AG08395 (cell line): ENCODE results near the gene EN2.
"Not testable (repeated sequence)": the region's sequence is repeated elsewhere in the genome, so short reads cannot be mapped to it uniquely, and the experiment has no call there.

Experiments used
- DNase-seq: peaks from one replicate; pipeline ENCODE4 v3.0.0; 2012; ENCODE audit warnings: mixed read lengths, low spot score

The EN2 gene

DNA sequence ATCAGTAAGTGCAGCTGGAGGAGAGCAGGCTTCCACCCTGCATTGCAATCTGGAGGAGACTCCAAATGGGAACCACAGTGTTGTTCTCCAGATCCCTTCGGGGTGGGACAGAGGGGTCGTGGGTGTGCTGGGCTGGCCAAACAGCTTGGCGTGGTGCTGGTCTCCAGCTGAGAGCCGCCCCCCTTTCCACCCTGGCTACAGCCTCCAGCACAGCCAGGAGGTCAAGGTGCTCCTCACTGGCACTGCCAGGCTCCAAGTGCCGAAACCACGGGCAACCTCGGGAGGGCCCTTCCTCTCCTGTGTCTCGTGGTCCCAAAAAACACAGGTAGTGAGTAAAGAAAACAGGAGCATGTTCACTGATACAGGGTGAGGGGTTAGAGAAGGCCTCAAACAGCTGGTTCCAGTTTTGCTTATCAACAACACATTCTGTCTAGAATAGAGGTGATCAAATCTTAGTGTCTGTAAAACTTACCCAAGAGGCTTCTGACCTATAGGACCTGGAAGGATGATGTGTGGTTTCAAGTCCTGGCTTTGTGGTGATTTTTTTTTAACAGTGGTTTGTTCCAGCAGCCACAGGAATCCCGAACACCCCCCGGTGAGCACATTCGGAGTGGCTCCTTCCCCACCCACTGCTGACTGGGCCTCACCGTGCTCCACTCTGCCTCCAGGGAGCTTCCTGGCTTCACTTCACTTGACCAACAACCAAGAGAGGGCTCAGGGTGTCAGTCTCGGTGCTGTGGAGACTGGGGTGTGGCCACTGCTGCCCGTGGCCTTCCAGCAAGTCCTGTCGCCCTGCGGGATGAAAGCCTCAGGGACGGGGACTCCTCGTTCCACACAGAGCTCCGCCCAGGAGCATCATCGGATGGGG lies 31.2 kb upstream of the EN2 start:
- no peak for DNase-seq

DNA sequence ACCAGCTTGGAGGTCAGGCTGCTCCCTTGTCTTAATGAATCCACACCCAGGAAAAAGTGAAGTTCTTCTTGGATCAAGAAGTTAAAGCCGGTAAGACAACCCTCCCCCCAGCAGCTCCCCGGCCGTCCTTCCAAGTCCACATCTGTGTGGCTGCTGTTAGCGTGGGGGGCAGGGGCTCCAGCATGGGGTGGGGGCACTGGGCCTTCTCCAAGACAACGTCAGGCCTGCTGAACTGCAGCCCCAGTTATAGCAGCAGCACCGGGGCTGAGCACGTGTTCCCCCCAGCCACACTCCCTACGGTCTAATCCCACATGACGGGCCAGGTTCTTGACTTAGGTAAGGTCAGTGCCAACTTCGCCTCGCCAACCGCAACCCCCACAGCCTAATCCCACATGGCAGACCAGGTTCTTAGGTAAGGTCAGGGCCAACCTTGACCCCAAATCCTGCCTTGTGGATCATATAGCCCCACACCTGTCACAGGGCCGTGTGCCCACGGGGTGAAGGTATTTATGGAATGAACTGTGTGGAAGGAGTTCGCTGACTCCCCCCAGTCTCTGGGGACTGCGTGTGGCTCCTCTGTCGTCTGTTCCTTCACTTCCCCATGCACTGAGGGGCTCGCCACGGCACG lies 30.4 kb upstream of the EN2 start:
- DNase-seq = no peak

DNA sequence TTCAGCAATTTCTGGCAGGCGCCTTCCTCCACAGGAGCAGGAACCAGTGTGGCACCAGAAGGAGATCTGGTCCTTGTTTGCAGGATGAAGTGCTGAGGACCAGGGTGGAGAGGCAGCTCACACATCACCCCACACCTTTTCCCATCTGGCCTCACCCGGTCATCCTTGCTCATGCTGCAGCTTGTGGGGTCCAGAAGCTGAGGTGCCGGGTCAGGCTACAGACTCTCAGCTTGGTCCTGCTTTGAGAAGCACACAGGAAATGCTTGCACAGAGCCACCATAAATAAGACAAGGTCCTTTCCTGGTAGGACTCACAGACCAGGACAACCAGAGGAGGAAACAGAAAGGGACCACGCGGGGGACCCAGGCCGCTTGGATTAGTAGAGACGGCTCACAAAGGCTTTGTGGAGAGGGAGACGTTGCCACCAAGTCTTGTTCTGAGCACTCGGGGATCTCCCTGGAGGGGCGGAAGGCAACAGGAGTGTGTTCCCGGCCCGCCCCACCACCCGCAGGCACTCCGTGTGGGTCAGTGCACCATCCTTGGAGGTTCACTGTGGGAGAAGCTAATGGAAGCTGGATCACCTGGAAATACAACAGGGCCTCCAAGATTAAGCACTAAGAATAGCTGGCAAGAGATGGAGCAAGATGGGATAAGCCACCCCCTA lies 29.6 kb upstream of the EN2 start:
- DNase-seq = no peak

DNA sequence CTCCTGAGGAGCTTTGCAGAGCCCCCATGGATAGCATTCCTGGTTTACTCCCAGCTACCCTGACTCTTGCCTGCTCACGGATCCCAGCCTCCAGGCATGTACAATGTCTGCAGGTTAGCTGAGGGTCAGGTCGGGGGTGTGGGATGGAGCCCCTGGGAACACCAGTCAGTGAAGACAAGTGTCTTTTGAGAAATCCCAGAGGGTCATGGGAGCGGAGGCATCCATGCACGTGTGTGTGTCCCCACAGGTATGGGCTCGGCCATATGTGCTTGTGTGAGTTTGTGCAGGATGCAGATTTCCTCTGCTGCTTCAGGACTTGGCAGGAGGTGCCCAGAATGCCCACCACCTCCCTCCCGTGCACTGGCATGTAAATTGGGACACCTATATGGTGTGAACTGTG lies 28.3 kb upstream of the EN2 start:
- DNase-seq = no peak

DNA sequence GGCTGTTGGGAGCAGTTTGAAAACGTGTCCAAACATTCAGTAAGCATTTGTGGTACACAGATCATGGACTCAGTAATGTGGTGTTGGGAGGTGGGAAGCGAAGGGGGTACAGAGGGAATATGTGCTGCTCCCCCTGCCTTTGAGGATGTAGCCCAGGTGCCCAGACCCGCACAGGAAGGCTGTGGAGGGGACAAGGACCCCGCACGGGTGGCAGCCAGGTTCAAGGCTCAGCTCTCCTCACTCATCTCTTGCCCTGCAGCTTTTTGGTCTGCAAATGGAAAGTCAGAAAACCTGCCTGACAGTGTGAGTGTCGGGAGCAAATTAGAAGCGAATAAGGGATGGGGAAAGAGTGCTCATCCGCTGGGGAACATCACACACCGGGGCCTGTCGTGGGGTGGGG lies 27.3 kb upstream of the EN2 start:
- no peak for DNase-seq

DNA sequence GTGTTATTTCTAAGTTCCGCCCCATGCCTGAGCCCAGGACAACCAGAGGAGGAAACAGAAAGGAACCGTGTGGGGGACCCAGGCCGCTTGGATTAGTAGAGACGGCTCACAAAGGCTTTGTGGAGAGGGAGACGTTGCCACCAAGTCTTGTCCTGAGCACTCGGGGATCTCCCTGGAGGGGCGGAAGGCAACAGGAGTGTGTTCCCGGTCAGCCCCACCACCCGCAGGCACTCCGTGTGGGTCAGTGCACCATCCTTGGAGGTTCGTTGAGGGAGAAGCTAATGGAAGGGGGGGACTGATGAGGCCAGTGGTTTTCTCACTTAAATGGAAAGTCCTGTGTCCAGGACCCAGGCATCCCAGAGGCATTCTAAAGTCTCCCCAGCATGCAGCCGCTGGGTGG lies 26.7 kb upstream of the EN2 start:
- DNase-seq = no peak

DNA sequence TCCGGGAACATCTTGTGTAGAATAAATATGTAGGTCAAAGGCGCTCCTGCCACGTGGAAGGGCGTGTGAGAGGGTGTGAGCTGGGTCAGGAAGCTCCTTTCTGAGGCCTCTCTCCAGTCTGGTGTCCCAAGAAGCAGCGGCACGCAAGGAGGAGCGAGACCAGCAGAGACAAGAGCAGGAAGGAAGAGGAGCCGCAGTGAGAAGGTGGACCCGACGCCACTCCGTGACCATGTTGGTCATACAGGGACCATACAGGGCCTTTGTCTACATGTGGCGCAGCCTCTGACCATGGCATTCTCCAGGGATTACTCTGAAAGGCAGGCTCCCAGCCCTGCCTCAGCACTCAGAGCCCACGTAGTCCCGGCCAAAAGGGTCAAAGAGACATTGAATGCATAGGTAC lies 26.2 kb upstream of the EN2 start:
- DNase-seq = no peak

DNA sequence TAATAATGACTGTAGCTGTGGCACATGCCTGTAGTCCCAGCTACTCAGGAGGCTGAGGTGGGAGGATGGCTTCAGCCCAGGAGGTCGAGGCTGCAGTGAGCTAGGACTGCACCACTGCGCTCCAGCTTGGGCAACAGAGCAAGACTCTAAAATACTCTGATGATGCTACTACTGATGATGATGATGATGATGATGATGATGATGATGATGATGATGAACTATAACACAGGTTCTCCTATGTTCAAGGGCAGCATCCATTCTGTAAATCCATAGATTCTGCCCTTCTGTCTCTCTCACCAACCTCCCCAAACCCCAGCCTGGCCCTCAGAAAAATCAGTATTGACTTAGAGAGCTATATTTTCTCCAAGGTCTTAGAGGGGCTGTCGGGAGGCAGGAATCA lies 22.8 kb upstream of the EN2 start:
- DNase-seq = no peak

DNA sequence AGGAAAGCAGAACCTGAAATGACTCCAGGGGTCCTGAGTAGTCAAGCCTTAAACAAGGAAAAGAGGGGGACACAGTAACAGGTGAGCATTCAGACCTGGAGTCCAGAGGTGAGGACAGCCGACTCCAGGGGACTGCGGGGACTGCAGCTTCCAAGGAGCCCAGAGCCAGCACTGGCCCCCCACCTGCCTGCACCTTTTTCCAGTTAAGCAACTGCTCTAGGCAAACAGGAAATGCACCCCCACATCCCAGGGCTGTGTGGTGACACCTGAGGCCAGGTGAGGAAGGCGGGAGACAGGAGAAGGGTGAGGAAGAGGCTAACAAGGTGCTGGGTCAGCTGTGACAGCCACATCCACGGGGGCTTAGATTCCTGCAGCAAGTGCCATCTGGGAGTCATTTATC lies 20.1 kb upstream of the EN2 start:
- no peak for DNase-seq

DNA sequence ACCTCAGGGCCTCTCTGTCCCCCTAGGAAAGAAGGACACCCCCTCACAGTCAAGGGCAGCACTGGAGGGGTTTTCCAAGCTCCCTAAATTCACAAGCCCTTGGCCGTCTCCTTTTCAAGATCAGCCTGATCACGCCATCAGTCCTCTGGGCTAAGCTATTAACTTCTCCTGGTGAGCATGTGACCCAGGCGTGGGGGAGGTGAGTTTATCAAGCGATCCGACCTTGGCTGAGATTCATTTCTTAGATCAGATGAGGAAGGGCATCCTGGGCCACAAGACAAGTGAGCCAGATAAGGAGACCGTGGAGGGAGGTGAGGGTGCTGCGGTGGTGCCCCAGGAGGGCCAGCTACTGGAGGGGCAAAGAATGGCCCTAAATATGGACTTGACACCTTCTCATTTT lies 19.2 kb upstream of the EN2 start:
- DNase-seq = no peak

DNA sequence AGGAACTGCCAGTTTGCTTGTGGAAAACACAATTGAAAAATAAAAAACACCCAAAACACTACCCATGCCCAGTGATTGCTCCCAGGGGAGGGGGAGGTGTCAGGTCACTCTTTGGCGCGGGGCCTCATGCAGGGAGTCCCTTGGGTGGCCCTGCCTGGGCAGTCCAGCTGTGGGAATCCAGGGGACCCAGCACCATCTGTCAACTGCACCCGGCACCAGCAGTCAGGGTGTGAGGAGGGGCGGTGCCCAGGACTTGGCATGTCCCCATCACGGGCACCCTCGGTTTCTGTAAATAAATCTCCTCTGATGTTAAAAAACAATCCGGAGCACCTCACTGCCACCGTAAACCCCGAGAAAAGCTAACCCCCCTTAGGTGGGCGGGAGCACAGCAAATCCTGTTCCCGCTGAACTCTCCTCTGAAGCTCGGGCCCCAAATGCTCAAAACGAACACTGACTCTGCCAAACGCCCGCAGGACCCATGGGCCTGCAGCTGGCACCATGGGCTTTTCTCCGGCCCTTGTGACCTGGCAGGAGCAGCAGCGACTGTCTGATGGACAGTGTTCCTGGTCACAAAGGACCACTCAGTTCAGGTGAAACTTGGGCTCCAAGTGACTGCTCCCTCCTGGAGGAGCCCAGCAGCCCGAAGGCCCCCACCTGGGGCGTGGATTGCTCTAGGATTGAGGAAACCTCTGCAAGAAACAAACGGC lies 18.5 kb upstream of the EN2 start:
- no peak for DNase-seq

DNA sequence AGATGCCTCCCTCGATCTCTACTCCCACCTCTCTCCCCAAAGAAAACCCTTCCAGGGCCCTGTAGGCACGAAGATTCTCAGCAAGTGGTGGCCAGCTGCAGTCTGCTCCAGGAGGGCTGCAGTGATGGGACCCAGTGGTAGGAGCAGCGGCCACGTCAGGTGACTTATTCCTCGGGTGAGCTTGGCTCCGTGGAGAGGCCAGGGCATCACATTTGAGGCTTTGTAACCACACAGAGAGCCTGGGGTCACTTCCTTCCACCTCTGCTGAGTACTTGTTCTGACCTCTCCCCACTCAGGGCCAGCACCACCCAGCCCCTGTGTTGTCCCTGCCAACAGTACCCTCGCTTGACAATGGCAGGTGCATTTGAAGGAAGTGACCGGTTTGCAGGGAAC lies 17.9 kb upstream of the EN2 start:
- DNase-seq = no peak

DNA sequence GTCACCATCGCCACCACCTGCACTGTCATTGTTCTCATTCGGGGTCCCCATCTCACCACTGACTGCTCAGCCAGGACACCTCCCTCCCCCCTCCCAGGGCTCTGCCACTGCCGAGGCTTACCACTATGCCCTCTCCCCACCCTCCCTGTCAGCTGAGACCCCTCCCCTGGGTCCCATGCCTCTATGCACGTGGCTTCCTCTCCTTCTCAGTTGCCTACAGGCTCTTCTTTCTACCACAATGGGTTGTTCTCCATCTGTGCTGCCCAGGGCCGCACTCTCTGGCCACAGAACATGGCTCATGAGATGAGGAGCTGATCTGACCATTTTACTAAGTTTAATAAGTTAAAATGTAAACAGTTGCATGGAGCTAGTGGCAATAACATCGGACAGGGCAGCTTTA lies 16.1 kb upstream of the EN2 start:
- no peak for DNase-seq

DNA sequence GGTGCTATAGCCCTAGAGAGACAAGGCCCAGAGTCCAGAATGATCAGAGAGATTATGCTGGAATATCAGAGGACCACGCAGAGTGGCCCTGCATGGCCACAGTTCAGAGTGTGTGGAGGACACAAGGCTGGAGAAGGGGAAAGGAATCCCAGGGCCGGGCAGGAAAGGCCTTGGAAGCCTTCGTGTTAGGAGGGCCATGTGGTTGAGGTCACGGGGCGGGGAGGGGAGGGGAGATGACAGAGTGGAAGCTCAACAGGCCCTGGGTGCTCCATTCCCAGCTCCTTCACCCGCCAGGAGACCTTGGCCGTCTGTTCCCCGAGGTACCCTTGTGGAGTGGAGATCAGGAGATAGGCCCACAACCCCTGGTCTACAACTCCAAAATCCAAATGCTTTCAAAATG lies 13.2 kb upstream of the EN2 start:
- no peak for DNase-seq

DNA sequence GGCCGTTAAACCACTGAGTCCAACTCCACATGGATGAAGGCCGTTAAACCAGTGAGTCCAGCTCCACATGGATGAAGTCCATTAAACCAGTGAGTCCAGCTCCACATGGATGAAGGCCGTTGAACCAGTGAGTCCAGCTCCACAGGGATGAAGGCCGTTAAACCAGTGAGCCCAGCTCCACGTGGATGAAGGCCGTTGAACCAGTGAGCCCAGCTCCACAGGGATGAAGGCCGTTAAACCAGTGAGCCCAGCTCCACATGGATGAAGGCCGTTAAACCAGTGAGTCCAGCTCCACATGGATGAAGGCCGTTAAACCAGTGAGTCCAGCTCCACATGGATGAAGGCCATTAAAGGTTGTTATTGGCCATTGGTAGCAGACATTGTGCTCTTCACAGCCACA lies 12.3 kb upstream of the EN2 start:
- DNase-seq = not testable (repeated sequence)

DNA sequence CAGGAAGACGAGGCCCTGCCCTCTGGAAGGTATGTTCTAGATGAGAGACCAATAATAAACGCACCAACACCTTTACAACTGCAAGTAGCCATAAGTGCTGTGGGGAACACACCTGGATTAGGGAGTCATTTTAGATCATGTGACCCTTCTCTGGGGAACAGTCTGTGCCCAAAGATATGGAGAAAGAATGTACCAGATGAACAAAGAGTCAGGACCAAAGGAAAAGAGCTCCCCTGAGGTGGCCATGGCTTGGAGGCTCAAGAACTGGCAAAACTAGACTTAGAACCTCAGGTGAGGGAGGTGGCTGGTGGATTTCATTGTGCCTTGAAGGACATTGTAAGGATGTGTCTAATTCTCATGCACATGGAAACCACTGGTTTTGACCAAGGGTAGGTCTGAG lies 10.3 kb upstream of the EN2 start:
- no peak for DNase-seq

DNA sequence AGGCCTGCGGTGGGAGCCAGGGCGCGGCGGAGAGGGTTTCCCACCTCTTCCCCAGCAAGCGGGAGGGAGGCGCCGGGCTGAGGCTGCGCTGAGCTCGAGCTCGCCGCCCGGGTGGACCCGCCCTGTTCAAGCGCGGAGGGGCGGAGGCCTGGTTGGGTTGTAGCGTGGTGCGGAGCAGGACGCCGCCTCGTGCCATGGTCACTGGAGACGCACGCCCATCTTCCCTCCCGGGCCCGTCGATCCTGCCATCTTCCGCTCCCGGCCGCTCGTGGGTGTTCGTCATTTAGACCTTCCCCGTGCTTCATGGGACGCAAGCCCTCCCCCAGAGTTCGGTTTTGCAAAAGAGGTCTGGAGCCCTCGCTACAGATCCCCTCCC lies 9.3 kb upstream of the EN2 start:
- DNase-seq = no peak

DNA sequence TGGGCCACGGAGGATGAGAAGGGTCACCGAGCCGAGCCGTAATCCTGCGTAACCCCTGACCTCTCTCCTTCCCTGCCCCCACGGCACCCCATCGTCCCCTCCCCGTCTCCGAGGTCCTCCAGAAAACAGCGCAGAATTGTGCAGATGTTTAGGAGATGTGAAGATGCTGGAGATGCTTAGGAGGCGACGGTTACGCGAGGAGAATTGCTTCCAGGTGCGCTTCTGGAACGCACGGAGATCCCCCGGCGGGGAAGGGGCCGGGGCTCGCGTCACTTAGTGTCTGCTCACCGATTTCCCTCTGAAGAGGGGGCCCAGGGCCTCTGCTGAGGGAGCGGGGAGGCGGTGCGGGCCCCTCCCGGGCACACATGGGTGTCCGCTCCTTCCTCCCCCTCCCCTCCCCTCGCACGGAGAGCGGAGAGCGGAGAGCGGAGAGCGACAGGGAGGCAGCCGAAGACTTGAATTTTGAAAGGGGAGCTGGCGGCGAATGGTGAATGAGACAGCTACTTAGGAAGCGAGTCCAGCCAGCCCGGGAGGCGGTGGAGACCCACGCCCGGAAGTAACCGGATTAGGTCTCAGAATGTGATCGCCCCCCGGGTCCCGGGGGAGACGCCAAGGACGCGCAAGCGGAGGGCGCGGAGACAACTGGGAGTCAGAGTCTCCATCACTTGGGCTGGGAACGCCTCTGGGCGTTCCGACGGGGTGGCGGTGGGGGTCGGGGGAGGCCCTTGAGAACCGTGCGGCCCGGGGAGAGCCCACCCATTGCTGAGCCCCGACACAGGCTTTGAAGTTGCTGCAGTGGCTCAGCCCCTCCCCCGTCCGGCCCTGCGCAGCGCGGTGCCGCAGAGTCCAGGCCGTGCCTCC lies 8.7 kb upstream of the EN2 start:
- DNase-seq = no peak

DNA sequence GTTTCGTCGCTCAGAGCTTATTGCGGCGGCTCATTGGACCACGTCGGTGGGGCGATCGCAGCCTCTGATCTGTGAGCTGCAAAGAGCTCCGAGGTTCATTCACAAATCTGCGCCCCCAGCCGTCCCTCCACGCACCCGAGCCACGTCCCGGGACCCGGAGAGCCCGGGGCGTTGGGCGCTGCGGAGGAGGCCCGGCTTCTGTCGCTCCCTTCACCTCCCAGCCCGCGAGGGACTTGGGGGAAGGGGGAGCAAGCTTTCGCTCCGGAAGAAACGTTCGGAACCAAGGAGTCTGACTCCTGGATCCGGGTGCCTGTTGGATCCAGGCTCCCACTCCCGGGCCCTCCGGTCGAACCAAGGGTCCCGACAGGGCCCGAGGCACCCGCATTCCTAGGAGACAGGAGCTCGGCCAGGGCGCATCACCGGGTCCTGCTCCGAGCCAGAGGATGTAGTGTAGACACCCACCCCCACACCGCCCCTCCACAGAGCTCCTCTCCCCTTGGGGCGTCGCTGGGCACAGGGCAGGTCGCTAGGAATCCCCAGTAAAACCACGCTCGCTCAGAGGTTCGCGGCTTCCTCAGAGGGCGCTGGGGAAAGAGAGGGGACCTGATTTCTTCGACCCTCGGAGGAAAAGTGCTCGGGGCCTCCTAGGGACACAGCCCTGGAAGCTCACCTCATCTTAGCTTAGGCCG lies 7.9 kb upstream of the EN2 start:
- DNase-seq = no peak

DNA sequence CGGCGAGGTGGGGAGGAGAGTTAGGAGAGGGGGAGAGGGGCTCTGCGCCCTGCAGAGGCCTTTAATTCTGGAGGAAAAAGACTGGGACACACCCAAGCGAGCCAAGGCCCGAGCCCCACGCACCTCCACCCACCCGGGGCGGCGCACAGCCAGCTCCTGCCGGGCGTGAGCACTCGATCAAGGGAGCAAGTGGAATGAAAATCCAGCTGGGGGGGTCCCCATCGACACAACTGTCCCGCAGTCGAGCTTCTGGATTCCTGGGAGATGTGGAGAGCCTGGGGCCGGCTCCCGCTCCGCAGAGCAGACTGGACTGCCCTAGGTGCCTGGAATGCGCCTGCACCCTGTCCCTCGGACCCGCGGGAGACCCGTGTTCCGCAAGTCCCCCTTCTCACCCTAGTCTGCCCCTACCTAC lies 7.4 kb upstream of the EN2 start:
- no peak for DNase-seq
